ENCODE measurements around the gene SPTBN1. TPM values are rescaled to one million over a fixed set of nuclear protein-coding genes. Genes with fewer than 3 reads are reported as not detected.

SPTBN1 gene
- total RNA-seq, 1 donor from 2014 or later, result 214 TPM

DNA sequence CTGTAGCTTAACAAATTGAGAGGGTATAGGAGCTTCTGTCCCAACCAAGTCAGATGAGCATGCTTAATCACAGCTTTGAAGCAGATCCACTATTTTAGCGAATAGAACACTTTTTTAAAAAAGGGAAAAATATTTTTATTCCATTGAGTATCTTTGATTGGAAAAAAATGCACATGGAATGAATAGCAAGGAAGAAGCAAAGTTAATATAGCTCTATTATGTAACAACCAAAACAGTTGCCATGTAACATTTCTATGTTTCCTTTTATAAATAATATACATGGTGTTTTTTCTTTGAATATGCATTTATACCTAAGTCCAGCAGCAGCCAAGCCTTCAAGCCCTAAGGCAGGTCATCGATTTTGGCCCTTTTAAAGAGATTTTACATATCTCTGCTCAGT lies 21.4 kb upstream of the SPTBN1 start:
- no peak for TF ChIP-seq CTCF (conservative IDR thresholded peaks at IDR 0.05)
- Mint-ChIP-seq H3K4me3 (no peak overlapping the region), H3K4me1 (ENCODE audit: unreplicated experiment) (peaks cover 17% of the 10 kb centered on the region), H3K27ac (peak overlapping the region; percentile 79), H3K36me3 (no peaks in the 10 kb centered on the region), H3K9me3 (peaks cover 6% of the 10 kb centered on the region), H3K27me3 (peaks cover 3% of the 10 kb centered on the region)
- no peak for DNase-seq (ENCODE audit: extremely low spot score, unreplicated experiment)

DNA sequence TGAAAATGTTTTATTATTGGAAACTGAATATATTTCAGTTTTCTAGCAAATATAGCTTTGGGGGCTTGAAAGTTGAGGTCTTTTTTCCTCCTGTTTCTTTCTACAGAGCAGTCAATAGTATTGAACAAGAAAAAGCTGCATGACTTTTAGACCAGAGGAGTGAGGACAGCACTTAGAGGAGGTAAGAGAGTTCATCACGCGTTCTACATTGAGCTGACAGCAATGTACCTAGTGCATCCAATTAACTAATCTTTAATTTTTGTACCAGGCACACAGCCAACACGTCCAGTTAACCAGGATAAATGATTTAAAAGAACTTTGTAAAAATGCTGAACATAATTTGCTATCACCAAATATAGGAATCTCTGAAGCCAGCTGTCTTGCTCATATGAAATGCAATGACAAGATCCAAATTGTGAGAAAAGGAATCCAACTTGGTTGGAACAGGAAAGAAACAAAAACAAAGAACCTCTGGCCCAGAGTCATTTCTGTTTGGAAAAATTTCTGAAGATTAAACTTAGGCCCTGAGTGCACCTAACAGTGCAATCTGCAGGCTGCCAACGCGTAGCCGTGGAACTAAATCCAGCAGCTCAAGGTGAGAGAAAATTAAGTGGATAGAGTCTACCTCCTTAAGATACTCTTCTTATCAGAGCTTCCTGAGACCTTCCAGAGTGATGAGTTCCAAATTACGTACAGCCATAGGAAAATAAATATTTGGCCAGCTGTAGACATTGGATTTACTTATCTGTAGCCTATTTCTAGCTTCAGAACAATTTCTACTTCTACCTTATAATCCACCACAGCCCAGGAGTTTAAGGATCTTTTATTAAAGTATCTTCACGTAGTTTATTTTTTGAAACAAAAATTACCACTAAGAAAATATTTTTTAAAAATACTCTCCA lies 20.6 kb upstream of the SPTBN1 start:
- peaks cover 17% of the 10 kb centered on the region for H3K4me1 Mint-ChIP-seq (ENCODE audit: unreplicated experiment)
- H3K9me3 Mint-ChIP-seq, result peaks cover 9% of the 10 kb centered on the region
- no peak for DNase-seq (ENCODE audit: extremely low spot score, unreplicated experiment)
- H3K36me3 Mint-ChIP-seq, result no peaks in the 10 kb centered on the region
- no peak overlapping the region for H3K27ac Mint-ChIP-seq
- peaks cover 3% of the 10 kb centered on the region for H3K27me3 Mint-ChIP-seq
- no peak for TF ChIP-seq CTCF (conservative IDR thresholded peaks at IDR 0.05)
- H3K4me3 Mint-ChIP-seq, result no peak overlapping the region

GRCh38 chr2:54437588-54437987 lies 18.5 kb upstream of the SPTBN1 start:
- H3K27me3 Mint-ChIP-seq, result peaks cover 3% of the 10 kb centered on the region
- H3K27ac Mint-ChIP-seq, result no peak overlapping the region
- H3K4me1 Mint-ChIP-seq (ENCODE audit: unreplicated experiment), result peaks cover 9% of the 10 kb centered on the region
- DNase-seq (ENCODE audit: extremely low spot score, unreplicated experiment), result no peak
- peaks cover 9% of the 10 kb centered on the region for H3K9me3 Mint-ChIP-seq
- H3K36me3 Mint-ChIP-seq, result no peaks in the 10 kb centered on the region
- H3K4me3 Mint-ChIP-seq, result no peak overlapping the region
- no peak for TF ChIP-seq CTCF (conservative IDR thresholded peaks at IDR 0.05)

DNA sequence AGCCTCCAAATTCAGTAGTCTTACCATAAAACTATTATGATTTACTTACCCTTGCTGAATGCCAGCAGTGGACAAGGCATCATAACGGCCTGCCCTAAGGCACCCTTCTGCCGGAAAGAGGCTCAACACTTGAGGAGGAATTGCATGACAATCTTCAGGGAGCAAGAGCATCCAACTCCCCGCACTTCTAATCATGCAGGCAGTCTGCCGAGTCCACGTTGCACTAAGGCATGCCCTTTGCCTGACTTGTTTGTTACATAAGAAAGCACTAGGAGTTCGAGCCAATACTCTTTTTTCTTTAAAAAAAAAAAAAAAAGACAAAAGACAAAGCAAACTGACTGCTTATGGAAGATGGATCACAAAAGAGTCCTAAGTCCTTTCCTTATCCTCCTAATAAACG lies 17.9 kb upstream of the SPTBN1 start:
- TF ChIP-seq CTCF (conservative IDR thresholded peaks at IDR 0.05), result no peak
- DNase-seq (ENCODE audit: extremely low spot score, unreplicated experiment), result no peak
- H3K4me1 Mint-ChIP-seq (ENCODE audit: unreplicated experiment), result peaks cover 7% of the 10 kb centered on the region
- H3K4me3 Mint-ChIP-seq, result no peak overlapping the region
- H3K27me3 Mint-ChIP-seq, result peaks cover 3% of the 10 kb centered on the region
- no peaks in the 10 kb centered on the region for H3K36me3 Mint-ChIP-seq
- no peak overlapping the region for H3K27ac Mint-ChIP-seq
- peaks cover 9% of the 10 kb centered on the region for H3K9me3 Mint-ChIP-seq

GRCh38 chr2:54439582-54439981 lies 16.5 kb upstream of the SPTBN1 start:
- Mint-ChIP-seq H3K9me3 (peaks cover 9% of the 10 kb centered on the region), H3K27me3 (peaks cover 3% of the 10 kb centered on the region), H3K4me1 (ENCODE audit: unreplicated experiment) (peaks cover 7% of the 10 kb centered on the region), H3K36me3 (no peaks in the 10 kb centered on the region), H3K27ac (no peak overlapping the region), H3K4me3 (no peak overlapping the region)
- no peak for TF ChIP-seq CTCF (conservative IDR thresholded peaks at IDR 0.05)
- no peak for DNase-seq (ENCODE audit: extremely low spot score, unreplicated experiment)

All from type B pancreatic cell (in vitro differentiated cells).